Measurements from ENCODE around the gene GGA1.
A peak's percentile ranks its signal among the peaks of the same experiment; 100 is the strongest.
"Not testable (repeated sequence)": the region's sequence is repeated elsewhere in the genome, so short reads cannot be mapped to it uniquely, and the experiment has no call there.

The GGA1 gene

GRCh38 chr22:37610153-37610475 is 1.5 kb downstream of the GGA1 start:
- DNase-seq, result not testable (repeated sequence)

DNA sequence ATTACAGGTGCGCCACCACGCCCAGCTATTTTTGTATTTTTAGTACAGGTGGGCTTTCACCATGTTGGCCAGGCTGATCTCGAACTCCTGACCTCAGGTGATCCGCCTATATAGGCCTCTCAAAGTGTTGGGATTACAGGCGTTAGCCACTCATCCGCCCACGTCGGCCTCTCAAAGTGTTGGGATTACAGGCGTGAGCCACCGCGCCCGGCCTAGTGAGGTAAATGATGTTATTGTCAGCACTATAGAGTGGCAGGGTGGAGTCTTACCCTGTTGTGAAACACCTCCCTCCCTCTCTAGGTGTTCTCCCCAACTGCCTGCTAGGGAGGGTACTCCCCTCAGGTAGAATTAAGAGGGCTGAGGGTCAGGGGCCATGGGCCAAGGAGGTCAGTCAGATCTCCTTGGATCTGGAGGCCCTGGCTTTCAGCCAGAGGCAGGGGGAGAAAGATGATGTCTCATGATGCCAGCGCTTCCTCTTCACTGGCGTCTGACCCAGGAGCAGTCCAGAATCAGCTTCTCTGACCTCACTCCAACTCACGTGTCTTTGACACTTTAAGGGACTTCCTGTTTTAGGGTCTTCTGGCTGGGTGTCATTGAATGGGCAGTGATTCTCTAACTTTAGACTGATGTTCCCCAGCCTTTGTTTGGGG is 2.0 kb downstream of the GGA1 start:
- DNase-seq, result no peak

GRCh38 chr22:37611207-37611606 is 2.6 kb downstream of the GGA1 start:
- no peak for DNase-seq

DNA sequence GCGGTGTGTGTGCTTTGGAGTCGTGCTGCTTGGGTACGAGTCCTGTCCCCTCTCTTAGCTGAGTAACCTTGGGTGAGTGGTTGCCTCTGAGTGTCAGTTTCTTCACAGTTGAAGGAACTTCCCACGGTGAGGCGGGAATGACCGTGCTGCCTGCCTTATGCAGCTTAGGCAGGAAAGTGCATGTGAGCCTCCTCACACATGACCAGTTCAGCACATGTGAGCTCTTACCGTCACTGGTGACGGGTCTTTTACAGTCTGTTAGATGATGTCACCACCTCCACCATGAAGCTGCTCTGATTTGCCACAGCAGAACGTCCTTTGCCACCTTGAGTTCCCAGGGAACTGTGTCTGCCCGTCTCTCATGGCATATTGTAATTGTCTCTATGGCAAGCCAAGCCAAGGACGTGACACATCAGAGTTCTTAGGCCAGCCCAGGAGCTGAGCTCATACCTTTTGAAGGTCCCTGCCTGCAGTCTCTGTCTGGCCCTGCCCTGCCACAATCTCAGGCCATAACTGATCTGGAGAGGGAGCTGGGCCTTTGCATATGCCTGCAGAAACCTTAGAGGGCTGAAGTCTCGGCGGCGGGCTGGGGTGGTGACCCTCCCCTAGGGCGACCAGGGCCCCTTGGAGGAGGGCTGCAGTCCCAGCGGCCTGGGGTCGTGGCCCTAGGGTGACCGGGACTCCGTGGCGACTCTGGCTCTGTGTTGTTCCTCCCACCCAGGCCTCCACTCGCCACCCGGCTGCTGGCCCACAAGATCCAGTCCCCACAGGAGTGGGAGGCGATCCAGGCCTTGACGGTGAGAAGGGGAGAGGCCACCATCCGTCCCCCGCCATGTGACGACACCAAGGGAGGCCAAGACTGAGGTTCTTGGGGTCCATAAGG is 7.8 kb downstream of the GGA1 start:
- DNase-seq, result no peak

- DNase-seq, result no peak
Measured at GRCh38 chr22:37617431-37617830, 8.8 kb downstream of the GGA1 start.

DNA sequence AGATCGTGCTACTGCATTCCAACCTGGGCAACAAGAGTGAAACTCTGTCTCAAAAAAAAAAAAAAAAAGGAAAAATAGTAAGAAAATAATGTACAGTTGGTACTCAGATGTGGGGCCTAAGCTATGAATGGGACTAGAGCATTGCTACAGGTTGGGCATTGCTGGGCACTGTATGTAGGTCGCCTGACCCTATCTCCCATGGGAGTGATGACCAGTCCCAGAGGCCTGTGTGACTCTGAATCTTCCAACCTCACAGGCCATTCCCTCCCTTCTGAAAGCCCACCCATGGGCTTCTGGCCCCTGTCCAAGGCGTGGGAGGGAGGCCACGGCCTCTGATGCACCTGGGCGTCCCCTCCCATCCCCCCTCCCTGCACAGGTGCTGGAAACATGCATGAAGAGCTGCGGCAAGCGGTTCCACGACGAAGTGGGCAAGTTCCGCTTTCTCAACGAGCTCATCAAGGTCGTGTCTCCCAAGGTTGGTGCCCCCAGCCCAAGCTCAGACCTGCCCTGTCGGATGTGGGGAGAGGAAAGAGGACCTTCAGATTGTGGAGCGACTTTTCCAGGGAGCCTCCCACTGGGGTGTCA is 9.5 kb downstream of the GGA1 start:
- no peak for DNase-seq

- no peak for DNase-seq
Measured at GRCh38 chr22:37618674-37619073, 10.0 kb downstream of the GGA1 start.

DNA sequence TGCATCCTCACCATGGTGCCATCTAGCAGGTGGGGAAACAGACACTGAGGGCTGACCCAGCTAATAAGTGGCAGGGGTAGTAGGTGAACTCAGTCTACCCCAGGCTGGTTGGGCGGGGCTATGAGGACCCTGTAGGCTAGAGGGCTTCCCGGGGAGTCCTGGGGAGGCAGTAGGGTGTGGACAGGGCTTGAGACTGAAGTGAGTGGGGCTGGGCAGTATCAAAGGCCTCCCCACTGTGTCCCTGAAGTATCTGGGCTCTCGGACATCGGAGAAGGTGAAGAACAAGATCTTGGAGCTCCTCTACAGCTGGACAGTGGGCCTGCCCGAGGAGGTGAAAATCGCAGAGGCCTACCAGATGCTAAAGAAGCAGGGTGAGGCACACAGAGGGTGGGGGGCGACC is 11.4 kb downstream of the GGA1 start:
- no peak for DNase-seq

- no peak for DNase-seq
Measured at GRCh38 chr22:37621352-37621860, 12.8 kb downstream of the GGA1 start.

- peak; percentile 67 for DNase-seq
Measured at GRCh38 chr22:37623075-37624016, 14.7 kb downstream of the GGA1 start.

DNA sequence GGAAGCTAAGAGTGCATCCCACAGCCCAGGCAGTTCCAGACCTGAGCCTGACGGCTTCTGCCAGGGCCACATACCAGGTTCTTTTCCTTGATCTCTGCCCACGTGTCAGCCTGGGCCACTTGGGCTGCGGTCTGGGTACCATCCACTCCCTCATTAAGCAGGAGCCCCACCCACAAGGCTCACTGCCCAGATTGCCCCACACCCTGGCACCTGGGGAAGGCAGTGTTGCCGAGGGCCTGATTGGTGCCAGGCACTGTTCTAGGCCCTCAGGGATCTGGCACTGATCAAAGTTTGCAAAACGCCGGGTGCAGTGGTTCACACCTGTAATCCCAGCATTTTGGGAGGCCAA is 15.4 kb downstream of the GGA1 start:
- no peak for DNase-seq

- DNase-seq, result no peak
Measured at GRCh38 chr22:37624876-37625275, 16.2 kb downstream of the GGA1 start.

DNA sequence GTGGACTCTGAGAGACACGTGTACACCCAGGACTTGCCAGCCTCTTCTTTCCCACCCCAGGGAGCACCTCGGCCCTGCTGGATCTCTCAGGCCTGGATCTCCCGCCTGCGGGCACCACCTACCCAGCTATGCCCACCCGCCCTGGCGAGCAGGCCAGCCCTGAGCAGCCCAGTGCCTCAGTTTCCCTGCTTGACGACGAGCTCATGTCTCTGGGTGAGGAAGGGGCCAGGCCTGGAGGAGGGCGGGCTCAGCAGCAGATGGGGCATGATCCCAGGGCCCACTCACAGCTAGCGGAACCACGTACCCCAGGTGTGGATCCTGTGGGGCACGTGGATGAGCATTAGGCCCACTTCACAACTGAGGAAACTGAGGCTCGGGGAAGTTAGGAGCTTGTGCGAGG is 17.1 kb downstream of the GGA1 start:
- no peak for DNase-seq

DNA sequence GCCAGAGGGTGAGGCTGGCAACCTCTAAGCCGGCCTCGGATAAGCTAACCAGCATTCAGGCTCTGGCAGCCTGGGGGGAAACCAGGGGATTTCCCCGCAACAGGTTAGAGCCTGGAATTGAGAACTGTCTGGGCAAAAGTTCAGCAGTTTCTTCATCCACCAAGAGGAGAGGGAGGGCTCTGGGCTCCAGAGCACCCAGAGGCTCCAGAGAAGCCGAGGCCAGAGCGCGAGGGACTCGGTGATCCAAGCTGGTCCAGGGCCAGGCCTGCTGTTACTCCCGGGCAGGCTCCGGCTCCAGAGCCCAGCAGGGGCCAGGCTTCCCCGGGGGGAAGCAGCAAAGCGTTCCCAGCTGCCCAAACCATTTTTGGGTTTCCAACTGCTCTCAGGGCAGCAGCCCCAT is 17.5 kb downstream of the GGA1 start:
- DNase-seq, result no peak

DNA sequence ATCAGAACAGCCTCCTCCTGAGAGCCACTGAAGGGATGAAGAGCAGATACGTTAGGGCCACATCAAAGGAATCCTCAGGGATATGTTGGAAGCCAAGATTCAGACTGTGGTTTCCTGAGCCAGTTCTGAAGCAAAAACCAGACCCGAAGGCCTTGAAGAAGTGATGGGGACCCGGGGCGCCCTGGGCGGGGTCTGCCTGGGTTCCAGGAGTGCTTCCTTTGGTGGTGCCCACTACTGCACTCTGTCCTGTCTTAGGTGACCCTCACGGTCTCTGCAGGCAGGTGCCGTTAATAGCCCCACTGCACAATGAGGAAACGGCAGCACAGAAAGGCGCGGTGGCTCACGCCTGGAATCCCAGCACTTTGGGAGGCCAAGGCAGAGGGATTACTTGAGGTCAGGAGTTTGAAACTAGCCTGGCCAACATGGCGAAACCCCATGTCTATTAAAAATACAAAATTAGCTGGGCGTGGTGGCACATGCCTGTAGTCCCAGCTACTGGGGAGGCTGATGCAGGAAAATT is 18.0 kb downstream of the GGA1 start:
- DNase-seq, result no peak

- no peak for DNase-seq
Measured at GRCh38 chr22:37627121-37627520, 18.5 kb downstream of the GGA1 start.

DNA sequence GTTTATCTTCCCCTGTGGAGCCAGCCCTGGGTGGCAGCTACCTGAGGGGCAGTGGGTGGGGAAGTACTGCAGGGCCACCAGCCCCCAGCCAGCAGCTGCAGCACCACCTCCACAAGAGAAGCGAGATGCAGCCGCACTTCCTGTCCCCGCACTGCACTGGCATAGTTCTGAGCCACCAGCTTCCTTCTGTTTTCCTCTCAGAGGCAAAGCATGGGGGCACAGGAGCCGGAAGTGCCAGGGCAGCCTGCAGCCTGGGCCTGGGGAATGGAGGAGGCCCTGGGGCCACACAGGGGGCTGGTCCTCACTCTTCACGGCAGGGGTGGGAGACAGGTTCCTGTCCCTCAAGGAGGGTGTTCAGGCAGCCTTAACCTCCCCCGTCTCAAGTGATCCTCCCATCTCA is 18.9 kb downstream of the GGA1 start:
- DNase-seq, result peak; percentile 39

- no peak for DNase-seq
Measured at GRCh38 chr22:37628830-37629229, 20.2 kb downstream of the GGA1 start.

- DNase-seq, result no peak
Measured at GRCh38 chr22:37629928-37630327, 21.3 kb downstream of the GGA1 start.

DNA sequence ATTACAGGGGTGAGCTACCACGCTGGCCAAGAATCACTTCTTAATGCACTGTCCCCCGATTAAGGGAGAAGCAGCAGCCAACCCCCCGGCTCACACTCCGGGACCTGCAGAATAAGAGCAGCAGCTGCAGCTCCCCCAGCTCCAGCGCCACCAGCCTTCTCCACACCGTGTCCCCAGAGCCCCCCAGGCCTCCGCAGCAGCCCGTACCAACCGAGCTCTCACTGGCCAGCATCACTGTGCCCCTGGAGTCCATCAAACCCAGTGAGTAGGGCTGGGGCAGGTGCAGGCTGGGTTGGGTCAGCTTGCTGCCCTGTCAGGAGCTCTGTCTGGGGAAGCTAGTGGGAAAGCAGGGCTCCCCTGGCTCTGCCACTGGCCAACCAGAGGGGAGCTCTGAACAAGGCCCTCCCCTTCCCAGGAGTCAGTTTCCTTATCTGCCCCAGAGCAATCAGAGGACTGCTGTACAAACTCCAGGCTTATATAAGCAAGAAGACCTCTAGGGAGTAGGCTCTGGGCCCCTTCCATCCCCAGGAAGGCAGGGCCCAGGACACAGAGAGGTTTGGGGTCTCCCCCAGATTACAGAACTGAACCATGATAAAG is 22.3 kb downstream of the GGA1 start:
- no peak for DNase-seq

DNA sequence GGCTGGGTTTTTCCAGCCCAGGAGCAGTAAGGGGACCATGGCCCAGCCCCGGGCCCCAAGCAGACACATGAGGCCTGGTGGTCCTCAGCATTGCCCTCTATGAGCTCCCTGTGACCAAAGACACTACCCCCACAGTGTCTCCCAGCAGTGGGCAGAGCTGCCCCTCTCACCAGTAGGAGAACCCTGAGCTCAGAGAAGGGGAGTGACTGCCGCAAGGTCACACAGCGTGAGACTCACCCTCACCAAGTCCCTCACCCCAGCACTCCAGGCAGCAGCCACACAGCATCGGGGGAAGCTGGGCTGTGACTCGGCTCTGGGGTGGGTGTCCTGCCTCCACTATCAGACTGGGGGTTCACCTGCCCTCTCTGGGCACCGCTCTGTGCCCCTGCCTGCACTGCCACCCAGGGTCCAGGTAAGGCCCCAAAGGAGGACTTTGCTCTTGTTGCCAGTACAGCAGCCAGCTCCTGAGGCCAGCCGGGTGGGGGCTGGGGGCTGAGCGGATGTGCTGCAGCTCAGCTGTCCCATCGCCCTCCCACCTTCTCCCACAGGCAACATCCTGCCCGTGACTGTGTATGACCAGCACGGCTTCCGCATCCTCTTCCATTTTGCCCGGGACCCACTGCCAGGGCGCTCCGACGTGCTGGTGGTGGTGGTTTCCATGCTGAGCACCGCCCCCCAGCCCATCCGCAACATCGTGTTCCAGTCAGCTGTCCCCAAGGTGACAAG is 23.0 kb downstream of the GGA1 start:
- no peak for DNase-seq

Measured in effector CD4-positive, alpha-beta T cell (primary cell).